IgD-negative memory B cell (primary cell): ENCODE data around the gene ALDH9A1. TPM values are rescaled to one million over a fixed set of nuclear protein-coding genes. Genes with fewer than 3 reads are reported as not detected.
A peak's percentile ranks its signal among the peaks of the same experiment; 100 is the strongest.
"Not testable (repeated sequence)": the region's sequence is repeated elsewhere in the genome, so short reads cannot be mapped to it uniquely, and the experiment has no call there.

Source experiments
- H3K27ac Mint-ChIP-seq, 3 donors: one replicate each; pipeline ENCODE4 v1.8.0; 2020 to 2022; ENCODE audit warnings: mild to moderate bottlenecking in 3 of 3, mixed read lengths in 3 of 3, moderate library complexity in 1 of 3
- H3K27me3 Mint-ChIP-seq: one replicate; pipeline ENCODE4 v1.8.0; 2021; ENCODE audit warnings: mixed read lengths
- H3K36me3 Mint-ChIP-seq: one replicate; pipeline ENCODE4 v1.8.0; 2020; ENCODE audit warnings: mild to moderate bottlenecking, mixed read lengths
- H3K4me1 Mint-ChIP-seq, 3 donors: one replicate each; pipeline ENCODE4 v1.8.0; 2020 to 2022; ENCODE audit warnings: mixed read lengths in 3 of 3, mild to moderate bottlenecking in 1 of 3
- H3K4me3 Mint-ChIP-seq, 4 donors: one replicate each; pipeline ENCODE4 v1.8.0; 2020 to 2022; ENCODE audit warnings: mild to moderate bottlenecking in 4 of 4, mixed read lengths in 4 of 4, moderate library complexity in 3 of 4
- H3K9me3 Mint-ChIP-seq, 3 donors: one replicate each; pipeline ENCODE4 v1.8.0; 2020 to 2021; ENCODE audit warnings: mixed read lengths in 3 of 3, mild to moderate bottlenecking in 1 of 3
- polyA plus RNA-seq: library from polyadenylated mRNA; unstranded; fragments of 300-500 nt; fragmentation: Illumina TruSeq; gene quantifications from one replicate; pipeline ENCODE4 v1.2.3, GENCODE V29; 2021

Gene ALDH9A1
- polyA plus RNA-seq, 1 donor from 2014 or later, result 92.4 TPM

GRCh38 chr1:165644064-165644735 is 54.2 kb downstream of the ALDH9A1 start:
- H3K27ac Mint-ChIP-seq, result no peak overlapping the region
- no peaks in the 10 kb centered on the region for H3K9me3 Mint-ChIP-seq
- H3K4me3 Mint-ChIP-seq, result no peak overlapping the region
- peaks cover 16 to 24% (median 19%) of the 10 kb centered on the region in 3 donors for H3K4me1 Mint-ChIP-seq
- H3K36me3 Mint-ChIP-seq, result peaks cover 2% of the 10 kb centered on the region
- no peaks in the 10 kb centered on the region for H3K27me3 Mint-ChIP-seq

- H3K4me1 Mint-ChIP-seq, result peaks cover 10 to 17% (median 15%) of the 10 kb centered on the region in 3 donors
These were observed 57.0 kb downstream of the ALDH9A1 start for GRCh38 chr1:165641231-165641987.

GRCh38 chr1:165639821-165640623 is 58.3 kb downstream of the ALDH9A1 start:
- Mint-ChIP-seq H3K4me1 (peaks cover 9 to 14% (median 11%) of the 10 kb centered on the region in 3 donors), H3K9me3 (no peaks in the 10 kb centered on the region), H3K27ac (peak overlapping the region in 1 of 3 donors; percentile 35), H3K36me3 (peaks cover 5% of the 10 kb centered on the region), H3K4me3 (no peak overlapping the region), H3K27me3 (no peaks in the 10 kb centered on the region)

More at GRCh38 chr1:165641231-165641987, 57.0 kb downstream of the ALDH9A1 start:
- Mint-ChIP-seq H3K27me3 (no peaks in the 10 kb centered on the region), H3K36me3 (peaks cover 5% of the 10 kb centered on the region), H3K9me3 (no peaks in the 10 kb centered on the region), H3K4me3 (no peak overlapping the region), H3K27ac (no peak overlapping the region)

- not testable (repeated sequence) for H3K4me3 Mint-ChIP-seq, H3K27me3 Mint-ChIP-seq, H3K27ac Mint-ChIP-seq, H3K9me3 Mint-ChIP-seq, H3K36me3 Mint-ChIP-seq
- H3K4me1 Mint-ChIP-seq, result peaks cover 12 to 19% (median 16%) of the 10 kb centered on the region in 3 donors
These were observed 60.2 kb downstream of the ALDH9A1 start for GRCh38 chr1:165638211-165638610.

- Mint-ChIP-seq H3K4me1 (peaks cover 18 to 20% (median 19%) of the 10 kb centered on the region in 3 donors), H3K27ac (no peak overlapping the region), H3K4me3 (no peak overlapping the region), H3K27me3 (no peaks in the 10 kb centered on the region), H3K9me3 (no peaks in the 10 kb centered on the region), H3K36me3 (peaks cover 5% of the 10 kb centered on the region)
These were observed 60.9 kb downstream of the ALDH9A1 start for GRCh38 chr1:165637427-165637826.

- Mint-ChIP-seq H3K27ac (no peak overlapping the region), H3K9me3 (no peaks in the 10 kb centered on the region), H3K36me3 (peaks cover 5% of the 10 kb centered on the region), H3K27me3 (no peaks in the 10 kb centered on the region), H3K4me3 (peak overlapping the region in 1 of 4 donors; percentile 39), H3K4me1 (peaks cover 14 to 20% (median 19%) of the 10 kb centered on the region in 3 donors)
These were observed 62.5 kb downstream of the ALDH9A1 start for GRCh38 chr1:165635823-165636222.

GRCh38 chr1:165635329-165635728 is 63.0 kb downstream of the ALDH9A1 start:
- H3K27me3 Mint-ChIP-seq, result no peaks in the 10 kb centered on the region
- no peak overlapping the region for H3K27ac Mint-ChIP-seq
- H3K9me3 Mint-ChIP-seq, result no peaks in the 10 kb centered on the region
- H3K4me3 Mint-ChIP-seq, result peak overlapping the region in 2 of 4 donors; percentile 14 to 39
- H3K36me3 Mint-ChIP-seq, result peaks cover 5% of the 10 kb centered on the region
- H3K4me1 Mint-ChIP-seq, result peaks cover 14 to 20% (median 19%) of the 10 kb centered on the region in 3 donors

- peaks cover 14 to 25% (median 19%) of the 10 kb centered on the region in 3 donors for H3K4me1 Mint-ChIP-seq
These were observed 64.0 kb downstream of the ALDH9A1 start for GRCh38 chr1:165634154-165634921.

GRCh38 chr1:165633614-165634013 is 64.7 kb downstream of the ALDH9A1 start:
- no peaks in the 10 kb centered on the region for H3K27me3 Mint-ChIP-seq

More at GRCh38 chr1:165634154-165634921, 64.0 kb downstream of the ALDH9A1 start:
- peak overlapping the region in 1 of 3 donors; percentile 14 for H3K27ac Mint-ChIP-seq
- H3K9me3 Mint-ChIP-seq, result no peaks in the 10 kb centered on the region
- H3K36me3 Mint-ChIP-seq, result peaks cover 5% of the 10 kb centered on the region
- H3K4me3 Mint-ChIP-seq, result peak overlapping the region in 1 of 4 donors; percentile 38
- H3K27me3 Mint-ChIP-seq, result no peaks in the 10 kb centered on the region

GRCh38 chr1:165632491-165632890 is 65.9 kb downstream of the ALDH9A1 start:
- Mint-ChIP-seq H3K4me3 (peak overlapping the region in 2 of 4 donors; percentile 17 to 76), H3K36me3 (peaks cover 5% of the 10 kb centered on the region), H3K4me1 (peaks cover 14 to 25% (median 19%) of the 10 kb centered on the region in 3 donors), H3K27me3 (peaks cover 2% of the 10 kb centered on the region), H3K27ac (no peak overlapping the region), H3K9me3 (no peaks in the 10 kb centered on the region)

More at GRCh38 chr1:165633614-165634013, 64.7 kb downstream of the ALDH9A1 start:
- H3K27ac Mint-ChIP-seq, result no peak overlapping the region
- peaks cover 5% of the 10 kb centered on the region for H3K36me3 Mint-ChIP-seq
- peaks cover 14 to 25% (median 19%) of the 10 kb centered on the region in 3 donors for H3K4me1 Mint-ChIP-seq
- no peaks in the 10 kb centered on the region for H3K9me3 Mint-ChIP-seq
- H3K4me3 Mint-ChIP-seq, result peak overlapping the region in 1 of 4 donors; percentile 38

- no peak overlapping the region for H3K27ac Mint-ChIP-seq
- H3K9me3 Mint-ChIP-seq, result no peaks in the 10 kb centered on the region
- H3K27me3 Mint-ChIP-seq, result peaks cover 5% of the 10 kb centered on the region
- H3K4me3 Mint-ChIP-seq, result no peak overlapping the region
- peaks cover 5% of the 10 kb centered on the region for H3K36me3 Mint-ChIP-seq
- peaks cover 14 to 25% (median 19%) of the 10 kb centered on the region in 3 donors for H3K4me1 Mint-ChIP-seq
These were observed 66.3 kb downstream of the ALDH9A1 start for GRCh38 chr1:165632152-165632469.

- no peaks in the 10 kb centered on the region for H3K36me3 Mint-ChIP-seq
- peaks cover 5% of the 10 kb centered on the region for H3K27me3 Mint-ChIP-seq
- H3K4me1 Mint-ChIP-seq, result peaks cover 14 to 25% (median 19%) of the 10 kb centered on the region in 3 donors
- H3K4me3 Mint-ChIP-seq, result no peak overlapping the region
- no peaks in the 10 kb centered on the region for H3K9me3 Mint-ChIP-seq
- no peak overlapping the region for H3K27ac Mint-ChIP-seq
These were observed 66.8 kb downstream of the ALDH9A1 start for GRCh38 chr1:165631342-165632151.

GRCh38 chr1:165630629-165631341 is 67.6 kb downstream of the ALDH9A1 start, which contains the start of gene MGST3:
MGST3 (plus strand) TSS chr1:165631234; CDS start chr1:165649848, 18,614 bp downstream.
- H3K27ac Mint-ChIP-seq, result peak within 1 kb of the TSS in 2 of 3 donors; percentile 16 to 32
- no peaks in the 10 kb centered on the region for H3K9me3 Mint-ChIP-seq
- no peak within 1 kb of the TSS for H3K4me3 Mint-ChIP-seq
- peaks cover 5% of the 10 kb centered on the region for H3K27me3 Mint-ChIP-seq
- H3K36me3 Mint-ChIP-seq, result no peaks in the 10 kb centered on the region
- H3K4me1 Mint-ChIP-seq, result peaks cover 11 to 22% (median 16%) of the 10 kb centered on the region in 3 donors
